ENCODE data around the gene HBA1.
"Not testable (repeated sequence)": the region's sequence is repeated elsewhere in the genome, so short reads cannot be mapped to it uniquely, and the experiment has no call there.

Gene HBA1

DNA sequence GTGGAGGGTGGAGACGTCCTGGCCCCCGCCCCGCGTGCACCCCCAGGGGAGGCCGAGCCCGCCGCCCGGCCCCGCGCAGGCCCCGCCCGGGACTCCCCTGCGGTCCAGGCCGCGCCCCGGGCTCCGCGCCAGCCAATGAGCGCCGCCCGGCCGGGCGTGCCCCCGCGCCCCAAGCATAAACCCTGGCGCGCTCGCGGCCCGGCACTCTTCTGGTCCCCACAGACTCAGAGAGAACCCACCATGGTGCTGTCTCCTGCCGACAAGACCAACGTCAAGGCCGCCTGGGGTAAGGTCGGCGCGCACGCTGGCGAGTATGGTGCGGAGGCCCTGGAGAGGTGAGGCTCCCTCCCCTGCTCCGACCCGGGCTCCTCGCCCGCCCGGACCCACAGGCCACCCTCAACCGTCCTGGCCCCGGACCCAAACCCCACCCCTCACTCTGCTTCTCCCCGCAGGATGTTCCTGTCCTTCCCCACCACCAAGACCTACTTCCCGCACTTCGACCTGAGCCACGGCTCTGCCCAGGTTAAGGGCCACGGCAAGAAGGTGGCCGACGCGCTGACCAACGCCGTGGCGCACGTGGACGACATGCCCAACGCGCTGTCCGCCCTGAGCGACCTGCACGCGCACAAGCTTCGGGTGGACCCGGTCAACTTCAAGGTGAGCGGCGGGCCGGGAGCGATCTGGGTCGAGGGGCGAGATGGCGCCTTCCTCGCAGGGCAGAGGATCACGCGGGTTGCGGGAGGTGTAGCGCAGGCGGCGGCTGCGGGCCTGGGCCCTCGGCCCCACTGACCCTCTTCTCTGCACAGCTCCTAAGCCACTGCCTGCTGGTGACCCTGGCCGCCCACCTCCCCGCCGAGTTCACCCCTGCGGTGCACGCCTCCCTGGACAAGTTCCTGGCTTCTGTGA is at the start of gene HBA1:
TSS of gene HBA1 (plus strand) at position 204 of the 906 bp plus-strand sequence. CDS start at position 241, 37 bp downstream.
- not testable (repeated sequence) for DNase-seq

DNA sequence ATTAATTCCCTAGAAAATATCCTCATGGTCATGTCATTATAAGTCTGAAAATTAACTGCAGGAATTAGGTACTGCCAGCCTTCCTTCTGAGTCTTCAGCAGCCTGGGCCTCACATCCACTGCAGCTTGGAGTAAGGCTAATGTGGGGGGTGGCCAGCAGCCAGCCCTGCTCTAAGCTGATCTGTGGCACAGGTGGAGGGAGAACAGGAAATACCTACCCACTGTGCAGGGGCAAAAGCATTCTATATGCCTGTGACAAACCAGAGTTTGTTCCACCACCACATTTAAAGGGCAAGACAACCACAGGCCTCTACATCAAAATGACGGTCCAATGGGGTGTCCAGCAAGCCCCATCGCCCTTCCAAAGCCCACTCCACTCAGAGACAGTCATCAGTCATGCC is 47.4 kb upstream of the HBA1 start:
- DNase-seq, result no peak

DNA sequence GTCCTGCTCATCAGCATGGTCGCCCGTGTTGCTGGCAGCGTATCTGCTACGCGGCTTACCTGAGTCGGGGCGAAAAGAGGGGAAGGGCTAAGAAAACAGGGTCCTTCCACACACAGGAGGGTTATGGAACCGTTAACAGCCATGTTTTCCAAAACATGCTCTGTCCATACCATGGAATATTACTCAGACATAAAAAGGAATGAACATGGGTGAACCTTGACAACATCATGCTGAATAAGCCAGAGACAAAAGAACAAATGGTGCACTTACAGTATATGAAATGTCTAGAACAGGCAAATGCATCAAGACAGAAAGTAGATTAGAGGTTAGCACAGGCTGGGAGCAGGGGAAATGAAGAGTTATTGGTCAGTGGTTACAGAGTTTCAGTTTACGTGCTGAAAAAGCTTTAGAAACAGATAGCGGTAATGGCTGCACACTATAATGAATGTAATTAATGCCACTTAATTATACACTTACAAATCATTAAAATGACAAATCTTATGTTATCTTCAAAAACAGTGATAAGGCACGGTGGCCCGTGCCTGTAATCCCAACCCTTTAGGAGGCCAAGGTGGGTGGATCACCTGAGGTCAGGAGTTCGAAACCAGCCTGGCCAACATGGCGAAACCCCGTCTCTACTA is 45.8 kb upstream of the HBA1 start:
- DNase-seq, result no peak

GRCh38 chr16:132120-132519 is 44.4 kb upstream of the HBA1 start:
- DNase-seq, result no peak

DNA sequence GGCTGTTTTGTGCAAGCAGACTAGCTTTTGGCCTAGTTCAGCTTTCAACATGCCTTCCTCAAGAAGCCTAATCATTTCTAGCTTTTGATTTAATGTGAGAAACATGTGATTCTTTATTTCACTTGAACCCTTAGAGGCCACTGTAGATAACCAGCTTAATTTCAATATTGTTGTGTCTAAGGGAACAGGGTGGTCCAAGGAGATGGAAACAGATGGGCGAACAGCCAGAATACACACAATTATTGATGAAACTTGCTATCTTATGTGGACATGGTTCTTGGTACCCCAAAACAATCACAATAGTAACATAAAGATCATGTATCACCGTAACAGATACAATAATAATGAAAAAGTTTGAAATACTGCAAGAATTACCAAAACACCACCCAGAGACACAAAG is 42.8 kb upstream of the HBA1 start:
- no peak for DNase-seq

DNA sequence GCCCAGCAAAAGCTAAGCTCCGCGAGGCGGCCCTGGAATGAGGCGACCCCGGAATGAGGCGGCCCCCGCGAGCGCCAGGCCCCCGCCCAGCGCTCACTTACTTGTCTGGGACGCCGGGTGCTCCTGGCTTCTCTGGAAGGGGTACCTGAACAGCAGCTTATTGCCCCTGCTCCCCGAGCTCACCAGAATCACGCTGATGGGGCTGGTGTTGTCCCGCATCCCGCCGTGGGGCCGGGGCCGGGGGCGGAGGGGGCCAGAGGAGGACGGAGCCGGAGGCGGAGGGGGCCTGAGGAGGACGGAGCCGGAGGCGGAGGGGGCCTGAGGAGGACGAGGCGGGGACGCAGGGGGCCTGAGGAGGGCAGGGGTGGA is 38.4 kb upstream of the HBA1 start:
- peak; percentile 35 for DNase-seq

DNA sequence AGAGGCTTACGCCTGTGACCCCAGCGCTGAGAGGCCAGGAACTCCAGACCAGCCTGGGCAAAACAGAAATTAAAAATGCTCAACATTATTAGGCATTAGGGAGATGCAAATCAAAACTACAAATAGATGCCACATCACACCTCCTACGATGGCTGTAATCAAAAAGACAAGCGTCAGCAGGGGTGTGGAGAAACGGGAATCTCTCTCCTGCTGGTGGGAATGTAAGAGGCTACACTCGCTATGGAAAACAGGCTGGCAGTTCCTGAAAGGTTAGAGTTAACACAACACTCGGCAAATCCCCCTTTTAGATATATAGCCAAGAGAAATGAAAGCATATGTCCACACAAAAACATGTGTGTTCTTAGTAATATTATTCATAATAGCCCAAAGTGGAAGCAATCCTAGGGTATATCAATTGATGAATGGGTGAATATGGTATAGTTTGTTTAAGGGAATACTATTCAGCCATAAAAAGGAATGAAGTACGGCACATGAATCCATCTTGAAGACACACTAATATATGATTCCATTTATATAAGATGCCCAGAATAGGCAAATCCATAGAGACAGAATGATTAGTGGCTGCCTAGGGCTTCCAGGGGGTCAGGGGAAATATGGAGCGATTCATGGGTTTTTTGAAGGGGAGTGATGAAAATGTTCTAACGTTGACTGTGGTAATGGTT is 36.2 kb upstream of the HBA1 start:
- DNase-seq, result no peak

GRCh38 chr16:142405-142967 is 34.0 kb upstream of the HBA1 start:
- DNase-seq, result no peak

DNA sequence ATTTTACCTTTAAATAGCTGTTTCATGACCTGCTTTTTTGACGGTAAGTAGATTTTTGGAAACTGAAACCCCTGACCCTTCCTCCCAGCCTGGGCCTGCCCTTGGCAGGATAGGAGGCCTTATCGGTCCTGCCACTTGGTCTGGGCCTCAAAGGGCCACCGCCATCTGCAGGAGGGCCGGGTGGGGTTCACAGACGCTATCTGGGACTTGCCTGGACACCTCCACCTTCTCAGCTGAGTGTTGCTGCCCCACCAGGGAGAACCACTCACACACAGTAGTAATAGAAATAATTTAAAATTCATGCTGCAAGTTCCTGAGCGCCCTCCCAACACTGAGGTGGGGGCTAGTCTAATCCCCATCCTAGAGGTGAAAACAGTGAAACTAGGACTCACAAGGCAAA is 33.4 kb upstream of the HBA1 start:
- DNase-seq, result no peak

DNA sequence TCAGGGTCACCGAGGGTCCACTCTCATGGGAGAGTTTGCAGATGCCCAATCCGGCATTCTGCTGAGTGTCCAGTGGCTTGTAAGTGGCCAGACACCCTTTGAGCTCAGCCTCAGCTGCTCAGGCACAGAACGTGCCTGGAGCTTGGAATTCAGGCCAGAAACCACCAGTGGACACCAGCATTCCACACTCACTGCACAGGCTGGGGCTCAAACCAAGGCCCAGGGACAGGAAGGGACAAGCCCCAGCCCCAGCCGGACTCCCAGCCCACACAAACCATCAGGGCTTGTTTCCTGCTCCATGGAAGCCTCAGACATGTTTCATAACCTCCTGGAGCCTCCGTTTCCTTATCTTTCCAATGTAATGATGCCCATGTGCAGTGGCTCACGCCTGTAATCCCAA is 33.0 kb upstream of the HBA1 start:
- no peak for DNase-seq

DNA sequence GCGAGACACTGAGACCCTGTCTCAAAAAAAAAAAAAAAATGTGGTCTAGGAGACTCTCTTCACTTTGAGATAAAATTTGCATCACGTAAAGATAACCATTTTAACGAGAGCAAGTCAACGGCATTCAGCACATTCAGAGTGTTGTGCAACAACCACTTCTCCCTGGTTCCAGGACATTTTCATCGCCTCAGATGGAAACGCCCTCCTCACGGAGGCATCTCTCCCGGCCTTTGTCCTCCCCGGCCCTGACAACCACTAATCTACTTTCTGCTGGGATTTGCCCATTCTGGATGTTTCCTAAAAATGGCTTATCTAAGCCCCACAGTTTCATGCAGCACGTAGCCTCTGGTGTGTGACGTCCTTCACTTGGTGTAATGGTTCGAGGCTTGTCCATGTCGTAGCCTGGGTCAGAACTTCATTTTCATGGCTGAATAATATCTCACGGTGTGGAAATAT is 31.7 kb upstream of the HBA1 start:
- no peak for DNase-seq

DNA sequence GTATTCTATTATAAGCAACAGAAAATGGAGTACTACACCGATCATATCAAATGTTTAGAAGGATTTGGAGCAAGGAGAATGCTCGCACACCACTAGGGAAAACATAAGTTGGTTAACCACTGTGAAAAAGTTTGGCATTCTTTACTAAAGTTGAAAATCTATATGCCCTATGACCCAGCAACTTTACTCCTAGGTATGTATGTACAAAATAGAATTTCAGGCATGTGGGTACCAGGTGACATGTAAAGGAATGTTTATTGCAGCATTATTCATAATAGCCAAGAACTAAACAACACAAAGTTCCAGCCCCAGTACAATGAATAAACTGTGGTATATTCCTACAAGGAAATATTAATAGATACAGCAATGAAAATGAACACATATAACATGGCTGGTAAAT is 29.8 kb upstream of the HBA1 start:
- DNase-seq, result no peak

GRCh38 chr16:149024-149660 is 27.3 kb upstream of the HBA1 start:
- DNase-seq, result no peak

- no peak for DNase-seq
Measured at GRCh38 chr16:152141-153128, 24.0 kb upstream of the HBA1 start, which contains the start of gene HBZ. HBZ (plus strand) TSS chr16:152644; CDS start chr16:152910, 266 bp downstream.

- DNase-seq, result not testable (repeated sequence)
Measured at GRCh38 chr16:153129-153521, 23.4 kb upstream of the HBA1 start.

DNA sequence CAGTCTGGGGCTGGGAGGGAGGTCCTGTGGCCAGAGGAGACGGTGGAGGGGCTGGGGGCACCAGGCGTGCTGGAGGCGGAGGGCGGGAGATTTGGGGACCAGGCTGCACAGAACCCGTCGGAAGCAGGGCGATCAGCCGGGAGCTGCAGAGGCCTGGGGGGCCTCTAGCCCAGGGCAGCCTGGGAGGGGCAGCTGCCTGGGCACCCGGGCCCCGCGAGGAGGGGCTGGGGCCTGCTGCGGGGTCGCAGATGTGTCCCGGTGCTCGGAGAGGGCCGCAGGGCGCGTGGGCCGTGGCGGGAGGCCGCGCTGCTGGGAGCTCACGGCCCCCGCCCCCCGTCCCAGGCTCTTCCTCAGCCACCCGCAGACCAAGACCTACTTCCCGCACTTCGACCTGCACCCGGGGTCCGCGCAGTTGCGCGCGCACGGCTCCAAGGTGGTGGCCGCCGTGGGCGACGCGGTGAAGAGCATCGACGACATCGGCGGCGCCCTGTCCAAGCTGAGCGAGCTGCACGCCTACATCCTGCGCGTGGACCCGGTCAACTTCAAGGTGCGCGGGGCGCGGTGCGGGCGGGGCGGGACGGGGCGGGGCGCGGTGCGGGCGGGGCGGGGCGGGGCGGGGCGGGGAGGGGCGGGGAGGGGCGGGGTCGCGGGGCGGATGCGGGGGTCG is 22.8 kb upstream of the HBA1 start:
- DNase-seq, result not testable (repeated sequence)

GRCh38 chr16:154217-155030 is 22.1 kb upstream of the HBA1 start:
- no peak for DNase-seq

- DNase-seq, result no peak
Measured at GRCh38 chr16:155031-155398, 21.5 kb upstream of the HBA1 start.

DNA sequence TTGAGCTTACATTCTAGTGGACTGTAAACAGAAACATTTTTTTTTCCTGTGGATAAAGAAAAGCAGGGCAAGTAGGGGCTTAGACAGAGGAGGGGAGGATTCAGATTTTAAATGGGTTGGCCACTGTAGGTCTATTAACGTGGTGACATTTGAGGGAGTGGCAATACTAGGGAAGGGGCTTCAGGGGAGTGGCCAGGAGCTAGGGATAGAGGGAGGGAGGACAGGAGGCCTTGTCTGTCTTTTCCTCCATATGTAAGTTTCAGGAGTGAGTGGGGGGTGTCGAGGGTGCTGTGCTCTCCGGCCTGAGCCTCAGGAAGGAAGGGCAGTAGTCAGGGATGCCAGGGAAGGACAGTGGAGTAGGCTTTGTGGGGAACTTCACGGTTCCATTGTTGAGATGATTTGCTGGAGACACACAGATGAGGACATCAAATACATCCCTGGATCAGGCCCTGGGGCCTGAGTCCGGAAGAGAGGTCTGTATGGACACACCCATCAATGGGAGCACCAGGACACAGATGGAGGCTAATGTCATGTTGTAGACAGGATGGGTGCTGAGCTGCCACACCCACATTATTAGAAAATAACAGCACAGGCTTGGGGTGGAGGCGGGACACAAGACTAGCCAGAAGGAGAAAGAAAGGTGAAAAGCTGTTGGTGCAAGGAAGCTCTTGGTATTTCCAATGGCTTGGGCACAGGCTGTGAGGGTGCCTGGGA is 17.2 kb upstream of the HBA1 start:
- no peak for DNase-seq
